CD4-positive, alpha-beta T cell (primary cell): ENCODE measurements around the gene CELF5. TPM values are rescaled to one million over a fixed set of nuclear protein-coding genes. Genes with fewer than 3 reads are reported as not detected.
A peak's percentile ranks its signal among the peaks of the same experiment; 100 is the strongest.

Source experiments
- ATAC-seq: fragments of 200-7000 bp; cut with Tn5 transposase; one replicate; pipeline ENCODE4 v1.10.0; 2022; ENCODE audit warnings: mild to moderate bottlenecking; ENCODE audit not compliant: poor library complexity
- CTCF ChIA-PET: fragments of 350-600 bp; sonication (Branson Sonifier 250); formaldehyde crosslinking; loops from one replicate; lab custom pipeline; 2021; ENCODE audit warnings: antibody characterized with exemption, inconsistent platforms; lab: Charles Lee
- POLR2A ChIA-PET: fragments of 350-600 bp; sonication (Branson Sonifier 250); formaldehyde crosslinking; loops from one replicate; lab custom pipeline; 2021; ENCODE audit warnings: antibody characterized with exemption, inconsistent platforms; lab: Charles Lee
- DNase-seq, 14 experiments: peaks; one replicate each; pipeline ENCODE4 v3.0.0-alpha.2; 2013 to 2020; ENCODE audit warnings: mixed read lengths in 2 of 14
- H3K27ac ChIP-seq, 2 donors: one replicate each; pipeline versions ENCODE4 v1.5.1 to v1.7.0; 2013; ENCODE audit warnings: low read length in 2 of 2, low read depth in 1 of 2, mild to moderate bottlenecking in 1 of 2
- H3K27me3 ChIP-seq, 2 experiments: 1 replicate in 1 of 2; 2 replicates in 1 of 2; pipeline versions ENCODE4 v1.6.1 to v1.7.0; 2013; ENCODE audit warnings: low read length in 2 of 2, control low read depth in 1 of 2, mild to moderate bottlenecking in 1 of 2, moderate library complexity in 1 of 2; ENCODE audit not compliant: insufficient read depth in 2 of 2, control insufficient read depth in 1 of 2
- H3K36me3 ChIP-seq: one replicate; pipeline ENCODE4 v1.6.1; 2013; ENCODE audit warnings: low read length, control low read depth; ENCODE audit not compliant: insufficient read depth
- H3K4me1 ChIP-seq: one replicate; pipeline ENCODE4 v1.6.1; 2013; ENCODE audit warnings: low read length, control low read depth; ENCODE audit not compliant: insufficient read depth
- H3K4me3 ChIP-seq: one replicate; pipeline ENCODE4 v1.5.1; 2013; ENCODE audit warnings: mild to moderate bottlenecking, low read length, moderate library complexity
- H3K9me3 ChIP-seq, 2 experiments: 1 replicate in 1 of 2; 2 replicates in 1 of 2; pipeline versions ENCODE4 v1.6.1 to v1.7.0; 2013; ENCODE audit warnings: low read length in 2 of 2, mild to moderate bottlenecking in 2 of 2, control low read depth in 1 of 2, moderate library complexity in 1 of 2; ENCODE audit not compliant: control insufficient read depth in 1 of 2, insufficient read depth in 1 of 2
- H3K27ac Mint-ChIP-seq: one replicate; pipeline ENCODE4 v1.8.0; 2020; ENCODE audit warnings: mixed read lengths
- H3K27me3 Mint-ChIP-seq: one replicate; pipeline ENCODE4 v1.8.0; 2021; ENCODE audit warnings: mixed read lengths
- H3K36me3 Mint-ChIP-seq: one replicate; pipeline ENCODE4 v1.8.0; 2021; ENCODE audit warnings: low read depth, mixed read lengths
- H3K4me1 Mint-ChIP-seq: one replicate; pipeline ENCODE4 v1.8.0; 2021; ENCODE audit warnings: low read depth, mixed read lengths
- H3K4me3 Mint-ChIP-seq: one replicate; pipeline ENCODE4 v1.8.0; 2020; ENCODE audit warnings: mild to moderate bottlenecking, mixed read lengths
- H3K9me3 Mint-ChIP-seq: one replicate; pipeline ENCODE4 v1.8.0; 2020; ENCODE audit warnings: mixed read lengths
- intact Hi-C, 2 experiments: fragments of 100-400 bp; cut with DNase I in 1 of 2; cut with micrococcal nuclease in 1 of 2; formaldehyde crosslinking; loops; one replicate each; pipeline versions ENCODE4 v1.15.1 to v1.9.0; 2023 to 2025; cut with DNase I, micrococcal nuclease
- total RNA-seq, 174 experiments: library from RNA in 2 of 174; stranded (reverse) in 2 of 174; gene quantifications; one replicate each; pipeline ENCODE4 v1.2.3 and lab custom pipeline; 2021 to 2026
- TF ChIP-seq, protein P1 (sequence below): fragments of 200-600 bp; IDR thresholded peaks from one replicate; pipeline ENCODE4 v1.8.0; 2022; ENCODE audit warnings: antibody characterized with exemption, mild to moderate bottlenecking

Gene CELF5
- total RNA-seq, 2 experiments from 2014 or later = 0.36 TPM

DNA sequence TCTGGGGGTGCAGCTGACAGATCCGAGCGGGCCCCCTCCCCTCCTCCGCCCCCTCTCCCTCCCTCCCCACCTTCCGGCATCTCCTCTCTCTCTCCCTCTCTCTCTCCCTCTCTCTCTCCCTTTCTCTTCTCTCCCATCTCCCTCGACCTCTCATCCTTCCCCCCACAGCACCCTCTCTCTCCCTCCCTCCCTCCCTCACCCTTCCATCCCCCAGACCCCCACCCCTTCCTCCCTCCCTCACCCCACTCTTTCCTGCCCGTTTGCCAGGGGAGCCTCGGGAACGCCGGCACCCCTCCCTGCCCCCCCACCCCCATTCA lies 666 bp downstream of the CELF5 start:
- ATAC-seq (no peak), DNase-seq (no peak)
- ChIA-PET POLR2A (no interaction called here), CTCF (interaction anchor here (0.5 kb wide), 1 partner anchor 25 kb away, joined by 3 read pairs; no protein-coding TSS in a partner anchor)
- Histone ChIP-seq H3K9me3 (no peaks in the 10 kb centered on the region), H3K27ac (no peak overlapping the region), H3K36me3 (no peaks in the 10 kb centered on the region), H3K4me3 (no peak overlapping the region), H3K27me3 (peaks cover 38 to 43% of the 10 kb centered on the region in 2 experiments), H3K4me1 (peaks cover 8% of the 10 kb centered on the region)
- TF ChIP-seq, protein P1, sequence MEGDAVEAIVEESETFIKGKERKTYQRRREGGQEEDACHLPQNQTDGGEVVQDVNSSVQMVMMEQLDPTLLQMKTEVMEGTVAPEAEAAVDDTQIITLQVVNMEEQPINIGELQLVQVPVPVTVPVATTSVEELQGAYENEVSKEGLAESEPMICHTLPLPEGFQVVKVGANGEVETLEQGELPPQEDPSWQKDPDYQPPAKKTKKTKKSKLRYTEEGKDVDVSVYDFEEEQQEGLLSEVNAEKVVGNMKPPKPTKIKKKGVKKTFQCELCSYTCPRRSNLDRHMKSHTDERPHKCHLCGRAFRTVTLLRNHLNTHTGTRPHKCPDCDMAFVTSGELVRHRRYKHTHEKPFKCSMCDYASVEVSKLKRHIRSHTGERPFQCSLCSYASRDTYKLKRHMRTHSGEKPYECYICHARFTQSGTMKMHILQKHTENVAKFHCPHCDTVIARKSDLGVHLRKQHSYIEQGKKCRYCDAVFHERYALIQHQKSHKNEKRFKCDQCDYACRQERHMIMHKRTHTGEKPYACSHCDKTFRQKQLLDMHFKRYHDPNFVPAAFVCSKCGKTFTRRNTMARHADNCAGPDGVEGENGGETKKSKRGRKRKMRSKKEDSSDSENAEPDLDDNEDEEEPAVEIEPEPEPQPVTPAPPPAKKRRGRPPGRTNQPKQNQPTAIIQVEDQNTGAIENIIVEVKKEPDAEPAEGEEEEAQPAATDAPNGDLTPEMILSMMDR = no peak
- Mint-ChIP-seq H3K4me1 (no peaks in the 10 kb centered on the region), H3K27me3 (peaks cover 29% of the 10 kb centered on the region), H3K27ac (no peak overlapping the region), H3K4me3 (no peak overlapping the region), H3K36me3 (no peaks in the 10 kb centered on the region), H3K9me3 (no peaks in the 10 kb centered on the region)
- intact Hi-C loops = no loop called here

DNA sequence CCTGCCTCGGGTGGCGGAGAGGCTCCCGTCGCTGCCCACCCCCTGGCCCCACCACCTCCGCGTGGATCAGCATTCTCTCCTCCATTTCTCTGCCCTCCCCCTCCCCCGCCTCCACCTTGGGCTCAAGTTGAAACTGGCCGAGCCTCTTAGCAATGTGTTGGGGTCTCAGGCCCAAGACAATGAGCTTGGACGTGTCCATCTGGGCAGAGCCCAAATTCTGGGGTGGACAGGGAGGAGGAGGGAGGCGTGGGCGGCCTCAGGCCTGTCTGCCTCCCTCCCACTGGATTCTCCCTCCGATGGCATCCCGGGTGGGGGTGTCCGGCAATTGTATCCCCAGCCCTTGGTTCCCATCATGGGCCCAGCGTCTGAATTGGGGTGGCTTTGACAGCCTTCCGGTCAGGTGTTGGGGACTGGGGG lies 1.2 kb downstream of the CELF5 start:
- Mint-ChIP-seq H3K4me3 (no peak overlapping the region), H3K9me3 (no peaks in the 10 kb centered on the region), H3K27me3 (peaks cover 29% of the 10 kb centered on the region), H3K4me1 (no peaks in the 10 kb centered on the region), H3K36me3 (no peaks in the 10 kb centered on the region), H3K27ac (no peak overlapping the region)
- ATAC-seq (no peak), DNase-seq (no peak)
- intact Hi-C loops = no loop called here
- Histone ChIP-seq H3K9me3 (no peaks in the 10 kb centered on the region), H3K4me1 (peaks cover 8% of the 10 kb centered on the region), H3K36me3 (no peaks in the 10 kb centered on the region), H3K27me3 (peaks cover 40 to 49% of the 10 kb centered on the region in 2 experiments), H3K27ac (no peak overlapping the region), H3K4me3 (no peak overlapping the region)
- TF ChIP-seq, protein P1 = no peak
- POLR2A ChIA-PET = no interaction called here
- CTCF ChIA-PET = no interaction called here

DNA sequence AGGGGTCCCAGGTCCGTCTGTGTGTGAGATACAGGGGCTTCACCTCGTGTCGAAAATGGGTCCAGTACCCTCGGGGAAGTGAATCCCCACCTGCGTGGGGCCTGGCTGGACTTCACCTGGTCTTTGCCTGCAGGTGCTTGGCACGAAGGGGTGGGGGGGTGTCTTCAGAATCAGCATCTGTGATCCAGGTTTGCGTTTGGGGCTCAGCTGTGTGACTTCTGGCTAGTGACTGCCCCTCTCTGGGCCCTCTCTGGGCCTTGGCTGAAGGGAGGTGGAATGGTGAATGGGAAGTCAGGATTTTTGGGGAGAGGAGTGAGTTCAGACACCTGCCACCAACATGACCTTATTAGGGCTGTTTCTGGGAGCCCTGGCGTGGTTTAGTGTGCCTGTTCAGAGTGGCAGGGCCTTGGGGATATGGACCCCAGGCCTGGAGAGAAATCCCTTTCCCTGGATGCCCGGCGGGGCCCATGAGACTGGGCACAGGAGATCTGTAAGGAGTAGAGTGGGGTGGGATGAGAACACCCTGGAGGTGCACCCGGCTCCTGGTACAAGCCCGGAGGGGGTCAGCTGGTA lies 2.7 kb downstream of the CELF5 start:
- H3K4me1 Mint-ChIP-seq = no peaks in the 10 kb centered on the region
- TF ChIP-seq, protein P1 = no peak
- Histone ChIP-seq H3K36me3 (no peaks in the 10 kb centered on the region), H3K4me1 (peaks cover 8% of the 10 kb centered on the region), H3K27ac (no peak overlapping the region), H3K27me3 (peaks cover 40 to 51% of the 10 kb centered on the region in 2 experiments), H3K9me3 (no peaks in the 10 kb centered on the region), H3K4me3 (no peak overlapping the region)
- H3K27me3 Mint-ChIP-seq = peaks cover 33% of the 10 kb centered on the region
- intact Hi-C loops = no loop called here
- ChIA-PET CTCF (no interaction called here), POLR2A (no interaction called here)
- DNase-seq (no peak), ATAC-seq (no peak)
- peak overlapping the region; percentile 45 for H3K4me3 Mint-ChIP-seq
- no peaks in the 10 kb centered on the region for H3K9me3 Mint-ChIP-seq
- no peak overlapping the region for H3K27ac Mint-ChIP-seq
- no peaks in the 10 kb centered on the region for H3K36me3 Mint-ChIP-seq
